Measurements from ENCODE around the gene COMMD9.

The COMMD9 gene

DNA sequence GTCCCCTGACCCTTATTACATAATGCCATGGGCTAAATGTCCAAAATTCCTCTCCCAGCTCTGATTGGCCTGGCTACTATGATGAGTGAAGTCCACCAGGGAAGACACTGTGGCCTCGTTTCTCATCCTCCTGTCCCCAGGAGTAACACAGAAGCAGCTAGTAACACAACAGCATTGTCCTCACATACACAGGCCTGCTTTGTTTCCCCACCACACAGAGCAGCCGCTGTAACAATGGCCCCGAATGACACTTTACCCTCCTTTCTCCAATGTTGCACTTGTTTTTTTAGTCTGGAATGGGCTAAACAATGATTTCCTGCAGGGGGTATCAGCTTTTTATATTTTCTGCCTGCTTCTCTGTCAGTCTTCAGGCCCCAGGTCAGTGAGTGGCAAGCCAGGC lies 6.7 kb upstream of the COMMD9 start, which contains the start of gene PRR5L:
PRR5L (plus strand) TSS at position 363 of the 400 bp plus-strand sequence. CDS start 104,834 bp downstream, outside the sequence.
- Mint-ChIP-seq H3K36me3 (ENCODE audit: low read depth) (no peaks in the 10 kb centered on the region), H3K9me3 (no peaks in the 10 kb centered on the region), H3K4me1 (no peaks in the 10 kb centered on the region), H3K27me3 (ENCODE audit: low read depth, poor library complexity) (peaks cover 8% of the 10 kb centered on the region), H3K4me3 (no peak within 1 kb of the TSS), H3K27ac (no peak within 1 kb of the TSS)
- TF ChIP-seq, protein P1, sequence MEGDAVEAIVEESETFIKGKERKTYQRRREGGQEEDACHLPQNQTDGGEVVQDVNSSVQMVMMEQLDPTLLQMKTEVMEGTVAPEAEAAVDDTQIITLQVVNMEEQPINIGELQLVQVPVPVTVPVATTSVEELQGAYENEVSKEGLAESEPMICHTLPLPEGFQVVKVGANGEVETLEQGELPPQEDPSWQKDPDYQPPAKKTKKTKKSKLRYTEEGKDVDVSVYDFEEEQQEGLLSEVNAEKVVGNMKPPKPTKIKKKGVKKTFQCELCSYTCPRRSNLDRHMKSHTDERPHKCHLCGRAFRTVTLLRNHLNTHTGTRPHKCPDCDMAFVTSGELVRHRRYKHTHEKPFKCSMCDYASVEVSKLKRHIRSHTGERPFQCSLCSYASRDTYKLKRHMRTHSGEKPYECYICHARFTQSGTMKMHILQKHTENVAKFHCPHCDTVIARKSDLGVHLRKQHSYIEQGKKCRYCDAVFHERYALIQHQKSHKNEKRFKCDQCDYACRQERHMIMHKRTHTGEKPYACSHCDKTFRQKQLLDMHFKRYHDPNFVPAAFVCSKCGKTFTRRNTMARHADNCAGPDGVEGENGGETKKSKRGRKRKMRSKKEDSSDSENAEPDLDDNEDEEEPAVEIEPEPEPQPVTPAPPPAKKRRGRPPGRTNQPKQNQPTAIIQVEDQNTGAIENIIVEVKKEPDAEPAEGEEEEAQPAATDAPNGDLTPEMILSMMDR (IDR thresholded peaks at IDR 0.05), result no peak
- no peak for DNase-seq

- TF ChIP-seq, protein P1 (IDR thresholded peaks at IDR 0.05), result no peak
- Mint-ChIP-seq H3K4me1 (peaks cover 25% of the 10 kb centered on the region), H3K4me3 (no peak overlapping the region), H3K27ac (no peak overlapping the region), H3K36me3 (ENCODE audit: low read depth) (no peaks in the 10 kb centered on the region), H3K9me3 (no peaks in the 10 kb centered on the region), H3K27me3 (ENCODE audit: low read depth, poor library complexity) (peaks cover 24% of the 10 kb centered on the region)
- no peak for DNase-seq
Measured at GRCh38 chr11:36292311-36292722, 3.1 kb upstream of the COMMD9 start.

DNA sequence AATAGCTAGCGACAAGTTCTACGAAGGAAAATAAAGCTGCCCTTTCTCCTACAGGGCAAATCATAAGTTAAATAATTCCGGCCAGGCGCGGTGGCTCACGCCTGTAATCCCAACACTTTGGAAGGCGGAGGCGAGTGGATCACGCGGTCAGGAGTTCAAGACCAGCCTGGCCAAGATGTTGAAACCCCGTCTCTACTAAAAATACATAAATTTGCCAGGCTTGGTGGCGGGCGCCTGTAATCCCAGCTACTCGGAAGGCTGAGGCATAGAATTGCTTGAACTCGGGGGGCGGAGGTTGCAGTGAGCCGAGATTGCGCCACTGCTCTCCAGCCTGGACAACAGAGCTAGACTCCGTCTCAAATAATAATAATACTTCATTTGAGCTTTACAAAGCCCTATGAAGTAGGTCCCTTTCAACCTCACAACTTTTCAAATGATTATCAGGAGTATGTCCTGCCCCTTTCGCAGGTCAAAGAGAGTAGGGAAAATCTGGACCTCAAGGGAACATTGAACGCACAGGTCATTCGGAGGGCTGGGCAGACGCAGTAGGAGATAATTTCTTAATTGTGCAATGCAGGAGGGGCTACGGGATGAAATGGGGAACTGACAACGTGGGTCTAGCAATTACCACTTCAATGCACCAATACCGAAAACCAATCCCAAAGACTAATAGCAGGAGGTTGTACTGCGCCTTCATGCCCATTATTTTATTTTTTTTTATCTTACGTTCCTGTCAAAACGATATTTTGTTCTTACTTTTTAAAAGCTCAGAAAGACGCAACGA lies 590 bp downstream of the COMMD9 start:
- H3K27me3 Mint-ChIP-seq (ENCODE audit: low read depth, poor library complexity), result peaks cover 24% of the 10 kb centered on the region
- no peaks in the 10 kb centered on the region for H3K9me3 Mint-ChIP-seq
- peak overlapping the region; percentile 99 for H3K27ac Mint-ChIP-seq
- H3K36me3 Mint-ChIP-seq (ENCODE audit: low read depth), result no peaks in the 10 kb centered on the region
- H3K4me3 Mint-ChIP-seq, result peak overlapping the region; percentile 98
- peaks cover 25% of the 10 kb centered on the region for H3K4me1 Mint-ChIP-seq
- no peak for DNase-seq
- TF ChIP-seq, protein P1 (IDR thresholded peaks at IDR 0.05), result no peak

GRCh38 chr11:36282926-36283325 lies 6.3 kb downstream of the COMMD9 start:
- Mint-ChIP-seq H3K4me3 (no peak overlapping the region), H3K9me3 (peaks cover 20% of the 10 kb centered on the region), H3K36me3 (ENCODE audit: low read depth) (peaks cover 20% of the 10 kb centered on the region), H3K27me3 (ENCODE audit: low read depth, poor library complexity) (no peaks in the 10 kb centered on the region), H3K4me1 (peaks cover 23% of the 10 kb centered on the region), H3K27ac (no peak overlapping the region)
- TF ChIP-seq, protein P1 (IDR thresholded peaks at IDR 0.05), result no peak
- DNase-seq, result no peak

DNA sequence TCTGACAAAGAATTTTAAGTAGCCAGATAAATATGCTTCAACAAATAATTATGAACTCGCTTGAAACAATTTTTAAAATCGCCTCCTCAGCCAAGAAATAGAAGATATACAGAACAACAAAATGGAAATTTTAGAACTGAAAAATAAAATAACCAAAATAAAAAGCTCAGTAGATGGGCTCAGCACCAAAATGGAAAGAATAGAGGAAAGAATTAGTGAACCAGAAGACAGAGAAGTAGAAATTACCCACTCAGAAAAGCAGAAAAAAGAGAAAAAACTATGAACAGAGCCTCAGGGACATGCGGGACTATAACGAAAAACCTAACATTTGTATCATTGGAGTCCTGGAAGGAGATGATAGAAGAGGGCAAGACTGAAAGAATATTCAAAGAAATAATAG lies 7.4 kb downstream of the COMMD9 start:
- DNase-seq, result no peak
- H3K9me3 Mint-ChIP-seq, result peaks cover 20% of the 10 kb centered on the region
- peaks cover 20% of the 10 kb centered on the region for H3K36me3 Mint-ChIP-seq (ENCODE audit: low read depth)
- no peak overlapping the region for H3K4me3 Mint-ChIP-seq
- H3K27ac Mint-ChIP-seq, result no peak overlapping the region
- H3K27me3 Mint-ChIP-seq (ENCODE audit: low read depth, poor library complexity), result no peaks in the 10 kb centered on the region
- TF ChIP-seq, protein P1 (IDR thresholded peaks at IDR 0.05), result no peak
- peaks cover 17% of the 10 kb centered on the region for H3K4me1 Mint-ChIP-seq

DNA sequence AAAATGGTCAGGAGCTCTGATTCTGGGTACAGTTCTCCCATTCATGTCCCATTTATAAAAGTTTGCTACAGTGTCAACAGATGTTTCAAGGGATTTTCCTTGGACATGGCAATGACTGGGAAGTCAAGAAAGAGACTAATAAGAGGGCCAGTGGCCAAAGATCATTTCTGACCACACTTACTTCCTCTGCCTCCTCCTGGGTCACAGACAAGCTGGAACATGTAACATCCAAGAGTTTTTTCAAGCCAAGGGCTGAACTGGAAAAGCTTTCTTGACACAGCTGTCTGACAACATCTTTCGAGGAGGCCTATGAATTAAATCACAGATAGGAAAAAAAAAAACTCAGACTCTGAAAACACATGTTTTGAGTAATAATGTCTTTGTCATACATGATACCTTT lies 8.7 kb downstream of the COMMD9 start:
- no peaks in the 10 kb centered on the region for H3K27me3 Mint-ChIP-seq (ENCODE audit: low read depth, poor library complexity)
- no peak overlapping the region for H3K4me3 Mint-ChIP-seq
- H3K9me3 Mint-ChIP-seq, result peaks cover 20% of the 10 kb centered on the region
- no peak overlapping the region for H3K27ac Mint-ChIP-seq
- DNase-seq, result no peak
- TF ChIP-seq, protein P1 (IDR thresholded peaks at IDR 0.05), result no peak
- peaks cover 20% of the 10 kb centered on the region for H3K36me3 Mint-ChIP-seq (ENCODE audit: low read depth)
- peaks cover 17% of the 10 kb centered on the region for H3K4me1 Mint-ChIP-seq
